Caco-2 (cell line): ENCODE data around the gene HSD17B12. TPM values are rescaled to one million over a fixed set of nuclear protein-coding genes. Genes with fewer than 3 reads are reported as not detected.

Experiments used
- BruUV-seq: library from RNA; stranded (reverse); fragments of 400-500 nt; replicated peaks from 2 replicates; lab custom pipeline; 2021; lab: Mats Ljungman, UMichigan
- CTCF ChIA-PET: fragments of 300-600 bp; sonication (Branson Sonifier 250); formaldehyde crosslinking; loops from one replicate; lab custom pipeline; 2022; ENCODE audit warnings: antibody characterized with exemption; lab: Charles Lee
- POLR2A ChIA-PET: fragments of 300-600 bp; sonication (Branson Sonifier 250); formaldehyde crosslinking; loops from one replicate; lab custom pipeline; 2022; ENCODE audit warnings: antibody characterized with exemption; lab: Charles Lee
- DNase-seq, 2 experiments: peaks; one replicate each; pipeline versions ENCODE4 v3.0.0 to v3.0.0-alpha.2; 2020 to 2022
- H3K27me3 ChIP-seq: replicated peaks from 2 replicates; pipeline ENCODE4 v1.6.0; 2011; ENCODE audit warnings: low read length; ENCODE audit not compliant: control insufficient read depth, insufficient read depth
- H3K36me3 ChIP-seq: 2 replicates; pipeline ENCODE4 v1.5.1; 2011; ENCODE audit warnings: low read length; ENCODE audit not compliant: control insufficient read depth, insufficient read depth
- H3K4me1 ChIP-seq: fragments of 250-450 bp; sonication (Bioruptor Pico); 2 replicates; pipeline ENCODE4 v1.5.1; 2020; ENCODE audit warnings: mild to moderate bottlenecking
- H3K4me3 ChIP-seq: 2 replicates; pipeline ENCODE4 v1.5.1; 2011; ENCODE audit warnings: low read depth, mild to moderate bottlenecking, control low read depth, low read length
- H3K9me3 ChIP-seq: fragments of 250-450 bp; sonication (Bioruptor Pico); 2 replicates; pipeline ENCODE4 v1.5.1; 2020; ENCODE audit warnings: mild to moderate bottlenecking, moderate library complexity
- H3K27ac Mint-ChIP-seq: one replicate; pipeline ENCODE4 v1.8.0; 2022; ENCODE audit warnings: mixed read lengths; ENCODE audit not compliant: unreplicated experiment
- H3K27me3 Mint-ChIP-seq: one replicate; pipeline ENCODE4 v1.8.0; 2022; ENCODE audit warnings: mixed read lengths; ENCODE audit not compliant: insufficient read depth, unreplicated experiment
- H3K36me3 Mint-ChIP-seq: one replicate; pipeline ENCODE4 v1.8.0; 2022; ENCODE audit warnings: mild to moderate bottlenecking, mixed read lengths; ENCODE audit not compliant: insufficient read depth, unreplicated experiment
- H3K4me1 Mint-ChIP-seq: one replicate; pipeline ENCODE4 v1.8.0; 2022; ENCODE audit warnings: low read depth, mixed read lengths; ENCODE audit not compliant: unreplicated experiment
- H3K4me3 Mint-ChIP-seq: one replicate; pipeline ENCODE4 v1.8.0; 2022; ENCODE audit warnings: mild to moderate bottlenecking, moderate library complexity, mixed read lengths; ENCODE audit not compliant: unreplicated experiment
- H3K9me3 Mint-ChIP-seq: one replicate; pipeline ENCODE4 v1.8.0; 2022; ENCODE audit warnings: mixed read lengths; ENCODE audit not compliant: unreplicated experiment
- intact Hi-C: fragments of 100-400 bp; cut with micrococcal nuclease; formaldehyde crosslinking; loops from one replicate; pipeline ENCODE4 v1.10.0; 2022; ENCODE audit not compliant: unreplicated experiment
- total RNA-seq: library from RNA; stranded (reverse); gene quantifications from 2 replicates; pipeline ENCODE4 v1.2.3, GENCODE V29; 2022
- TF ChIP-seq, protein P1 (sequence below), 2 experiments: fragments of 200-600 bp in 1 of 2; IDR thresholded peaks; 1 replicate in 1 of 2; 2 replicates in 1 of 2; pipeline versions ENCODE4 v1.5.1 to v1.8.0; 2011 to 2022; ENCODE audit warnings: antibody characterized with exemption in 1 of 2, control low read depth in 1 of 2, inconsistent platforms in 1 of 2, low read depth in 1 of 2, low read length in 1 of 2, mild to moderate bottlenecking in 1 of 2, moderate library complexity in 1 of 2; ENCODE audit not compliant: insufficient read depth in 1 of 2, severe bottlenecking in 1 of 2, unreplicated experiment in 1 of 2

The HSD17B12 gene
- total RNA-seq, 1 experiment from 2014 or later = 155 TPM

DNA sequence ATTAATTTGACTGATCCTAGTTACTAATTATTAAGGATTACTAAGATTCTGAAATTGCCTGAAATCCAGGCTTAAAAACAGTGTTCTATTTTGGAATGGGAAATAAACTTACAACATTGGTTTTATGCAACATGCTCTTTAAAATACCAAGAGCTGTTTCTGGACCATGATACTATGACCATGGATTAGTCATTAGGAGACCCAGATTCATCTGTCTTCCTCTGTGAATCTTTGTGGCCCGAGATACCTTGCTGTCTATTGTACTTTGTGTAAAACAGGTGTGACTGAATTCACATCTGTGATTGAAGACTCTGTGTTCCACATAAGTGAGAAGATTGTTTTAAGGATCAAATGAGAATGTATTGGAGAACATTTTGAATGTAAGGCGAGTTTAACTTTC lies 98.8 kb downstream of the HSD17B12 start:
- H3K4me1 ChIP-seq = peaks cover 14% of the 10 kb centered on the region
- H3K27ac Mint-ChIP-seq = peak overlapping the region; percentile 50
- H3K9me3 Mint-ChIP-seq = peaks cover 32% of the 10 kb centered on the region
- no peaks in the 10 kb centered on the region for H3K27me3 ChIP-seq
- no peak for DNase-seq
- TF ChIP-seq, protein P1, sequence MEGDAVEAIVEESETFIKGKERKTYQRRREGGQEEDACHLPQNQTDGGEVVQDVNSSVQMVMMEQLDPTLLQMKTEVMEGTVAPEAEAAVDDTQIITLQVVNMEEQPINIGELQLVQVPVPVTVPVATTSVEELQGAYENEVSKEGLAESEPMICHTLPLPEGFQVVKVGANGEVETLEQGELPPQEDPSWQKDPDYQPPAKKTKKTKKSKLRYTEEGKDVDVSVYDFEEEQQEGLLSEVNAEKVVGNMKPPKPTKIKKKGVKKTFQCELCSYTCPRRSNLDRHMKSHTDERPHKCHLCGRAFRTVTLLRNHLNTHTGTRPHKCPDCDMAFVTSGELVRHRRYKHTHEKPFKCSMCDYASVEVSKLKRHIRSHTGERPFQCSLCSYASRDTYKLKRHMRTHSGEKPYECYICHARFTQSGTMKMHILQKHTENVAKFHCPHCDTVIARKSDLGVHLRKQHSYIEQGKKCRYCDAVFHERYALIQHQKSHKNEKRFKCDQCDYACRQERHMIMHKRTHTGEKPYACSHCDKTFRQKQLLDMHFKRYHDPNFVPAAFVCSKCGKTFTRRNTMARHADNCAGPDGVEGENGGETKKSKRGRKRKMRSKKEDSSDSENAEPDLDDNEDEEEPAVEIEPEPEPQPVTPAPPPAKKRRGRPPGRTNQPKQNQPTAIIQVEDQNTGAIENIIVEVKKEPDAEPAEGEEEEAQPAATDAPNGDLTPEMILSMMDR (IDR thresholded peaks at IDR 0.05; ENCODE audit: insufficient read depth in 1 of 2, low read depth in 1 of 2, low read length in 1 of 2, severe bottlenecking in 1 of 2, unreplicated experiment in 1 of 2) = no peak
- H3K27me3 Mint-ChIP-seq = no peaks in the 10 kb centered on the region
- POLR2A ChIA-PET = no interaction called here
- peaks cover 22% of the 10 kb centered on the region for H3K4me1 Mint-ChIP-seq
- no TSS peak for BruUV-seq
- H3K36me3 ChIP-seq = no peaks in the 10 kb centered on the region; the same call in 1 of the 2 replicates
- H3K4me3 ChIP-seq = no peak overlapping the region
- intact Hi-C loops = no loop called here
- CTCF ChIA-PET = no interaction called here
- H3K4me3 Mint-ChIP-seq = no peak overlapping the region
- peaks cover 16% of the 10 kb centered on the region for H3K9me3 ChIP-seq
- peaks cover 31% of the 10 kb centered on the region for H3K36me3 Mint-ChIP-seq

DNA sequence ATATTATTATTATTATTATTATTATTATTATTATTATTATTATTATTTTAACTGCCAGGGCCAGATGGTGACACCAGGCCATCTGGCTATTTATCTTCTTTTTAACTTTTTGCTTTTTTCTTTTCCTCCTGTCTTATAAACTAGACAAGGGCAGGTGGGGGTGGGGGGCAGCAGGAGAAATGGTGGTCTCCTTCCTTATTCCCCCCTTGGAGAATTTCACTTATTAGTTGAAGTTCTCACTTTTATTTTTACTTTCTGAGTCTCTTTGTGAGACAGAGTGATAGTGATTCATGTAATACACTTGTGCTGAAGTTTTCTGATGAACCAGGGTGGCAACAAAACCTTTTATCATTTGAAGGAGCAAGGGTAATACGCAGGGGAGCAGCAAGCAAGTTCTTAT lies 103.8 kb downstream of the HSD17B12 start:
- peaks cover 36% of the 10 kb centered on the region for H3K36me3 Mint-ChIP-seq
- peaks cover 17% of the 10 kb centered on the region for H3K4me1 Mint-ChIP-seq
- H3K27ac Mint-ChIP-seq = no peak overlapping the region
- CTCF ChIA-PET = no interaction called here
- peaks cover 27% of the 10 kb centered on the region for H3K9me3 Mint-ChIP-seq
- POLR2A ChIA-PET = no interaction called here
- TF ChIP-seq, protein P1 (IDR thresholded peaks at IDR 0.05; ENCODE audit: insufficient read depth in 1 of 2, low read depth in 1 of 2, low read length in 1 of 2, severe bottlenecking in 1 of 2, unreplicated experiment in 1 of 2) = no peak
- Histone ChIP-seq H3K4me3 (no peak overlapping the region), H3K27me3 (no peaks in the 10 kb centered on the region), H3K4me1 (peaks cover 14% of the 10 kb centered on the region), H3K36me3 (peaks cover 3% of the 10 kb centered on the region), H3K9me3 (peaks cover 13% of the 10 kb centered on the region)
- BruUV-seq = no TSS peak
- no peak overlapping the region for H3K4me3 Mint-ChIP-seq
- no peaks in the 10 kb centered on the region for H3K27me3 Mint-ChIP-seq
- no peak for DNase-seq
- intact Hi-C loops = no loop called here

DNA sequence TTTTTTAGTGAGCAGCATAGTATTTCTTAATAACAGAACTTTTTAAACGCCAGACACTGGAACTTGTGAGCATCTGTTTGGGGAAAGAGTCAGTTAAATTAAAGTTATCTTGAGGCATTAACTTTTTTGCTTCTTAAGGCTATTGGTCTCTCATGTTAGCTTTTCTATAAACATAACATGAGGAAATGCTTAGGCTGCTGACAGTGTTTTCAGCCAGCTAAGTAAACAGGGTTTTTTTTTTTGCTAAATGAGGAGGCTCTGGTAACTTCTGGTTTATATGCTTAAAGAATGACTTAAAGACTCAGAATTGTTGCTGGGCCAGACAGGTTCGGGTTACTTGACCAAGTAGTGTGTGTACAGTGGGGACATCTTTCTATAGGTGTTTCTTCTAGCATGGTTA lies 104.3 kb downstream of the HSD17B12 start:
- DNase-seq = no peak
- H3K27ac Mint-ChIP-seq = no peak overlapping the region
- Histone ChIP-seq H3K36me3 (peaks cover 4% of the 10 kb centered on the region), H3K4me3 (no peak overlapping the region), H3K27me3 (no peaks in the 10 kb centered on the region), H3K4me1 (peaks cover 14% of the 10 kb centered on the region), H3K9me3 (peaks cover 13% of the 10 kb centered on the region)
- no peak overlapping the region for H3K4me3 Mint-ChIP-seq
- no peaks in the 10 kb centered on the region for H3K27me3 Mint-ChIP-seq
- TF ChIP-seq, protein P1 (IDR thresholded peaks at IDR 0.05; ENCODE audit: insufficient read depth in 1 of 2, low read depth in 1 of 2, low read length in 1 of 2, severe bottlenecking in 1 of 2, unreplicated experiment in 1 of 2) = no peak
- H3K9me3 Mint-ChIP-seq = peaks cover 27% of the 10 kb centered on the region
- BruUV-seq = no TSS peak
- peaks cover 38% of the 10 kb centered on the region for H3K36me3 Mint-ChIP-seq
- CTCF ChIA-PET = no interaction called here
- POLR2A ChIA-PET = no interaction called here
- intact Hi-C loops = no loop called here
- H3K4me1 Mint-ChIP-seq = peaks cover 15% of the 10 kb centered on the region
